DOHH2 (cell line): ENCODE measurements around the gene TRMT44.

ENCODE experiments used
- H3F3A ChIP-seq: fragments of 200-600 bp; sonication (generic), shearing (Covaris generic); 2 replicates; pipeline ENCODE4 v1.6.0; 2016; ENCODE audit warnings: antibody characterized with exemption, mild to moderate bottlenecking; ENCODE audit not compliant: control insufficient read depth, insufficient read depth
- H3K27ac ChIP-seq: fragments of 200-600 bp; sonication (generic); 2 replicates; pipeline ENCODE4 v1.5.1; 2014; ENCODE audit warnings: low read depth, mild to moderate bottlenecking, low read length, moderate library complexity
- H3K27me3 ChIP-seq: fragments of 200-600 bp; sonication (generic); 2 replicates; pipeline ENCODE4 v1.6.1; 2014; ENCODE audit warnings: mild to moderate bottlenecking, low read length, mixed read lengths; ENCODE audit not compliant: control insufficient read depth
- H3K36me3 ChIP-seq: fragments of 200-600 bp; sonication (generic); 2 replicates; pipeline ENCODE4 v1.6.1; 2014; ENCODE audit warnings: mild to moderate bottlenecking, low read length, moderate library complexity, mixed read lengths; ENCODE audit not compliant: control insufficient read depth
- H3K4me1 ChIP-seq: fragments of 200-600 bp; sonication (generic); 2 replicates; pipeline ENCODE4 v1.6.1; 2014; ENCODE audit warnings: mild to moderate bottlenecking, low read length, mixed read lengths; ENCODE audit not compliant: control insufficient read depth
- H3K4me2 ChIP-seq: fragments of 200-600 bp; sonication (generic); 2 replicates; pipeline ENCODE4 v1.6.0; 2014; ENCODE audit warnings: mild to moderate bottlenecking, low read length, moderate library complexity
- H3K4me3 ChIP-seq: fragments of 200-600 bp; sonication (generic); 2 replicates; pipeline ENCODE4 v1.5.1; 2014; ENCODE audit warnings: mild to moderate bottlenecking, low read length, mixed read lengths
- H3K79me2 ChIP-seq: fragments of 200-600 bp; sonication (generic); 2 replicates; pipeline ENCODE4 v1.6.1; 2014; ENCODE audit warnings: mild to moderate bottlenecking, low read length, mixed read lengths; ENCODE audit not compliant: control insufficient read depth
- H3K9me2 ChIP-seq: fragments of 200-600 bp; sonication (generic); replicated peaks from 2 replicates; pipeline ENCODE4 v1.6.1; 2014; ENCODE audit warnings: mild to moderate bottlenecking, low read length, mixed read lengths; ENCODE audit not compliant: control insufficient read depth
- H3K9me3 ChIP-seq: fragments of 200-600 bp; sonication (generic); 2 replicates; pipeline ENCODE4 v1.6.1; 2014; ENCODE audit warnings: antibody characterized with exemption, low read length, mixed read lengths; ENCODE audit not compliant: control insufficient read depth, insufficient read depth
- H4K20me1 ChIP-seq: fragments of 200-600 bp; sonication (generic); 2 replicates; pipeline ENCODE4 v1.6.0; 2014; ENCODE audit warnings: low read depth, mild to moderate bottlenecking, antibody characterized with exemption, low read length, moderate library complexity; ENCODE audit not compliant: control insufficient read depth, insufficient read depth
- EZH2phosphoT487 ChIP-seq: fragments of 200-600 bp; sonication (generic); IDR thresholded peaks from 2 replicates; pipeline ENCODE4 v1.6.1; 2017; ENCODE audit warnings: borderline replicate concordance, mild to moderate bottlenecking, antibody characterized with exemption, low read length, moderate library complexity, mixed read lengths
- TF ChIP-seq, protein P1 (sequence below): fragments of 200-600 bp; sonication (generic); IDR thresholded peaks from one replicate; pipeline ENCODE4 v1.5.1; 2014; ENCODE audit warnings: antibody characterized with exemption, mild to moderate bottlenecking, low read depth, low read length; ENCODE audit not compliant: poor library complexity, severe bottlenecking

The TRMT44 gene

GRCh38 chr4:8472689-8473197, 32.2 kb downstream of the TRMT44 start:
- no peak overlapping the region for H3K4me2 ChIP-seq
- H3K27ac ChIP-seq: no peak overlapping the region
- no peak for TF ChIP-seq EZH2phosphoT487
- TF ChIP-seq, protein P1, sequence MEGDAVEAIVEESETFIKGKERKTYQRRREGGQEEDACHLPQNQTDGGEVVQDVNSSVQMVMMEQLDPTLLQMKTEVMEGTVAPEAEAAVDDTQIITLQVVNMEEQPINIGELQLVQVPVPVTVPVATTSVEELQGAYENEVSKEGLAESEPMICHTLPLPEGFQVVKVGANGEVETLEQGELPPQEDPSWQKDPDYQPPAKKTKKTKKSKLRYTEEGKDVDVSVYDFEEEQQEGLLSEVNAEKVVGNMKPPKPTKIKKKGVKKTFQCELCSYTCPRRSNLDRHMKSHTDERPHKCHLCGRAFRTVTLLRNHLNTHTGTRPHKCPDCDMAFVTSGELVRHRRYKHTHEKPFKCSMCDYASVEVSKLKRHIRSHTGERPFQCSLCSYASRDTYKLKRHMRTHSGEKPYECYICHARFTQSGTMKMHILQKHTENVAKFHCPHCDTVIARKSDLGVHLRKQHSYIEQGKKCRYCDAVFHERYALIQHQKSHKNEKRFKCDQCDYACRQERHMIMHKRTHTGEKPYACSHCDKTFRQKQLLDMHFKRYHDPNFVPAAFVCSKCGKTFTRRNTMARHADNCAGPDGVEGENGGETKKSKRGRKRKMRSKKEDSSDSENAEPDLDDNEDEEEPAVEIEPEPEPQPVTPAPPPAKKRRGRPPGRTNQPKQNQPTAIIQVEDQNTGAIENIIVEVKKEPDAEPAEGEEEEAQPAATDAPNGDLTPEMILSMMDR: no peak

GRCh38 chr4:8473198-8473919, 32.8 kb downstream of the TRMT44 start:
- no peaks in the 10 kb centered on the region for H3K4me1 ChIP-seq
- H3K27me3 ChIP-seq: no peaks in the 10 kb centered on the region
- no peaks in the 10 kb centered on the region for H3K79me2 ChIP-seq
- H4K20me1 ChIP-seq: no peaks in the 10 kb centered on the region
- no peaks in the 10 kb centered on the region for H3K9me2 ChIP-seq
- no peaks in the 10 kb centered on the region for H3K9me3 ChIP-seq
- H3F3A ChIP-seq: no peaks in the 10 kb centered on the region
- H3K27ac ChIP-seq: no peak overlapping the region
- H3K4me2 ChIP-seq: no peak overlapping the region
- peaks cover 20% of the 10 kb centered on the region for H3K36me3 ChIP-seq
- TF ChIP-seq, protein P1: no peak
- no peak for TF ChIP-seq EZH2phosphoT487
- no peak overlapping the region for H3K4me3 ChIP-seq

More at GRCh38 chr4:8472689-8473197, 32.2 kb downstream of the TRMT44 start:
- Histone ChIP-seq H3K9me2 (no peaks in the 10 kb centered on the region), H3K4me3 (no peak overlapping the region), H3F3A (no peaks in the 10 kb centered on the region), H3K36me3 (peaks cover 26% of the 10 kb centered on the region), H4K20me1 (no peaks in the 10 kb centered on the region), H3K9me3 (no peaks in the 10 kb centered on the region), H3K79me2 (no peaks in the 10 kb centered on the region), H3K4me1 (no peaks in the 10 kb centered on the region), H3K27me3 (no peaks in the 10 kb centered on the region)

GRCh38 chr4:8473920-8474590, 33.5 kb downstream of the TRMT44 start:
- Histone ChIP-seq H3K9me3 (no peaks in the 10 kb centered on the region), H3K4me3 (no peak overlapping the region), H3K4me2 (no peak overlapping the region), H3K27me3 (no peaks in the 10 kb centered on the region), H3K27ac (no peak overlapping the region), H4K20me1 (no peaks in the 10 kb centered on the region), H3K9me2 (no peaks in the 10 kb centered on the region), H3F3A (no peaks in the 10 kb centered on the region), H3K36me3 (peaks cover 13% of the 10 kb centered on the region), H3K79me2 (no peaks in the 10 kb centered on the region), H3K4me1 (no peaks in the 10 kb centered on the region)
- no peak for TF ChIP-seq EZH2phosphoT487
- TF ChIP-seq, protein P1: no peak
